GM12878 (cell line): ENCODE data around the gene SOCS4. TPM values are rescaled to one million over a fixed set of nuclear protein-coding genes. Genes with fewer than 3 reads are reported as not detected.

Experiments
- CREB1 ChIP-seq: IDR thresholded peaks from 2 replicates; pipeline ENCODE4 v1.6.1; 2012; ENCODE audit warnings: low read depth, mild to moderate bottlenecking, inconsistent platforms
- DPF2 ChIP-seq: fragments of 450-650 bp; IDR thresholded peaks from 2 replicates; pipeline ENCODE4 v1.6.1; 2017; ENCODE audit warnings: mild to moderate bottlenecking
- IKZF2 ChIP-seq, 2 experiments: fragments of 450-650 bp; IDR thresholded peaks; 2 replicates each; pipeline ENCODE4 v1.6.1; 2017; ENCODE audit warnings: mild to moderate bottlenecking in 2 of 2, moderate library complexity in 2 of 2
- MTA2 ChIP-seq: fragments of 450-650 bp; IDR thresholded peaks from 2 replicates; pipeline ENCODE4 v1.6.1; 2016; ENCODE audit warnings: low read depth, mild to moderate bottlenecking, moderate library complexity
- NFIC ChIP-seq: IDR thresholded peaks from 2 replicates; pipeline ENCODE4 v1.6.1; 2012; ENCODE audit warnings: low read depth, mild to moderate bottlenecking, inconsistent platforms, low read length, moderate library complexity
- PAX5 ChIP-seq: IDR thresholded peaks from 2 replicates; pipeline ENCODE4 v1.6.1; 2011; ENCODE audit warnings: low read depth, low read length, borderline replicate concordance
- POLR2AphosphoS2 ChIP-seq: IDR thresholded peaks from 2 replicates; pipeline ENCODE4 v1.6.1; 2011; ENCODE audit warnings: low read depth, mild to moderate bottlenecking, low read length, improper control_type of control experiment, moderate library complexity
- RAD51 ChIP-seq: fragments of 450-650 bp; IDR thresholded peaks from 2 replicates; pipeline ENCODE4 v1.6.1; 2016; ENCODE audit warnings: moderate library complexity, mild to moderate bottlenecking, inconsistent platforms
- RUNX3 ChIP-seq: IDR thresholded peaks from 2 replicates; pipeline ENCODE4 v1.6.1; 2012; ENCODE audit warnings: low read length, inconsistent platforms
- SKIL ChIP-seq: fragments of 450-650 bp; IDR thresholded peaks from 2 replicates; pipeline ENCODE4 v1.6.1; 2017; ENCODE audit warnings: mild to moderate bottlenecking, low read depth, inconsistent platforms; ENCODE audit not compliant: poor library complexity, severe bottlenecking
- SMAD1 ChIP-seq: fragments of 450-650 bp; IDR thresholded peaks from 2 replicates; pipeline ENCODE4 v1.6.1; 2018; ENCODE audit warnings: mild to moderate bottlenecking, low read depth; ENCODE audit not compliant: partially characterized antibody
- YY1 ChIP-seq: IDR thresholded peaks from 2 replicates; pipeline ENCODE4 v1.6.1; 2011; ENCODE audit warnings: low read depth, mild to moderate bottlenecking, low read length
- ZBED1 ChIP-seq: IDR thresholded peaks from 2 replicates; pipeline ENCODE4 v1.6.1; 2016; ENCODE audit warnings: borderline replicate concordance
- ZNF217 ChIP-seq: fragments of 450-650 bp; IDR thresholded peaks from 2 replicates; pipeline ENCODE4 v1.6.1; 2017; ENCODE audit warnings: antibody characterized with exemption, mild to moderate bottlenecking
- polyA plus RNA-seq, 11 experiments: library from polyadenylated mRNA; depleted of rRNA in 4 of 11; unstranded in 6 of 11; stranded (reverse) in 5 of 11; fragments of >200 nt; fragmentation: Nextera tagmentation in 4 of 11; fragmentation: Illumina TruSeq in 1 of 11; extraction: Ambion mirVana in 4 of 11; extraction: Trizol in 1 of 11; gene quantifications; 1 replicate in 1 of 11; 2 replicates in 10 of 11; pipeline versions ENCODE4 v1.2.1 to v1.2.3, GENCODE V29; 2011 to 2016; ENCODE audit warnings: inconsistent platforms in 2 of 11, missing spikeins in 2 of 11, low read depth in 1 of 11
- total RNA-seq, 4 experiments: library from RNA; depleted of rRNA in 3 of 4; stranded (reverse); fragments of >200 nt in 3 of 4; fragmentation: Illumina TruSeq in 1 of 4; extraction: Trizol in 1 of 4; gene quantifications; 2 replicates each; pipeline versions ENCODE4 v1.2.1 to v1.2.3, GENCODE V29; 2013 to 2021
- TF ChIP-seq, protein P1 (sequence below): IDR thresholded peaks from 2 replicates; pipeline ENCODE4 v1.6.1; 2011; ENCODE audit warnings: borderline replicate concordance, low read depth, mild to moderate bottlenecking, moderate library complexity, low read length; ENCODE audit not compliant: insufficient read depth, poor library complexity, severe bottlenecking
- TF ChIP-seq, protein P2 (sequence below): fragments of 150-350 bp; IDR thresholded peaks from 2 replicates; pipeline ENCODE4 v1.6.1; 2016; ENCODE audit warnings: low read depth, low read length
- TF ChIP-seq, protein P3 (sequence below): fragments of 450-650 bp; formaldehyde crosslinking; IDR thresholded peaks from 2 replicates; pipeline ENCODE4 v1.4.0; 2022; ENCODE audit warnings: mild to moderate bottlenecking, moderate library complexity

The SOCS4 gene
- total and polyA plus RNA-seq, 10 of the 15 experiments (the other 5 are each of a cell fraction or from before 2014, with no cell fraction given): 5.7 to 31.5 (median 20.8) TPM

GRCh38 chr14:55097881-55098560 is 71.0 kb downstream of the SOCS4 start (continued):
- TF ChIP-seq, protein P1, sequence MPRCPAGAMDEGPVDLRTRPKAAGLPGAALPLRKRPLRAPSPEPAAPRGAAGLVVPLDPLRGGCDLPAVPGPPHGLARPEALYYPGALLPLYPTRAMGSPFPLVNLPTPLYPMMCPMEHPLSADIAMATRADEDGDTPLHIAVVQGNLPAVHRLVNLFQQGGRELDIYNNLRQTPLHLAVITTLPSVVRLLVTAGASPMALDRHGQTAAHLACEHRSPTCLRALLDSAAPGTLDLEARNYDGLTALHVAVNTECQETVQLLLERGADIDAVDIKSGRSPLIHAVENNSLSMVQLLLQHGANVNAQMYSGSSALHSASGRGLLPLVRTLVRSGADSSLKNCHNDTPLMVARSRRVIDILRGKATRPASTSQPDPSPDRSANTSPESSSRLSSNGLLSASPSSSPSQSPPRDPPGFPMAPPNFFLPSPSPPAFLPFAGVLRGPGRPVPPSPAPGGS: peak; percentile 36
- TF ChIP-seq IKZF2 (IDR thresholded peaks at IDR 0.05) (peak; percentile 91 to 94), POLR2AphosphoS2 (no peak), ZNF217 (0 out of 2 replicates have a peak, but pooled peaks have one; percentile 67), CREB1 (peak; percentile 42; the same call in 1 of the 2 replicates), PAX5 (peak; percentile 86; the same call in 1 of the 2 replicates), SKIL (peak; percentile 91), DPF2 (peak; percentile 89), RUNX3 (peak; percentile 97), SMAD1 (peak; percentile 95), MTA2 (peak; percentile 94), RAD51 (peak; percentile 86), ZBED1 (peak; percentile 66; the same call in 1 of the 2 replicates), NFIC (peak; percentile 88), YY1 (peak; percentile 7; the same call in 1 of the 2 replicates)
- TF ChIP-seq, protein P2, sequence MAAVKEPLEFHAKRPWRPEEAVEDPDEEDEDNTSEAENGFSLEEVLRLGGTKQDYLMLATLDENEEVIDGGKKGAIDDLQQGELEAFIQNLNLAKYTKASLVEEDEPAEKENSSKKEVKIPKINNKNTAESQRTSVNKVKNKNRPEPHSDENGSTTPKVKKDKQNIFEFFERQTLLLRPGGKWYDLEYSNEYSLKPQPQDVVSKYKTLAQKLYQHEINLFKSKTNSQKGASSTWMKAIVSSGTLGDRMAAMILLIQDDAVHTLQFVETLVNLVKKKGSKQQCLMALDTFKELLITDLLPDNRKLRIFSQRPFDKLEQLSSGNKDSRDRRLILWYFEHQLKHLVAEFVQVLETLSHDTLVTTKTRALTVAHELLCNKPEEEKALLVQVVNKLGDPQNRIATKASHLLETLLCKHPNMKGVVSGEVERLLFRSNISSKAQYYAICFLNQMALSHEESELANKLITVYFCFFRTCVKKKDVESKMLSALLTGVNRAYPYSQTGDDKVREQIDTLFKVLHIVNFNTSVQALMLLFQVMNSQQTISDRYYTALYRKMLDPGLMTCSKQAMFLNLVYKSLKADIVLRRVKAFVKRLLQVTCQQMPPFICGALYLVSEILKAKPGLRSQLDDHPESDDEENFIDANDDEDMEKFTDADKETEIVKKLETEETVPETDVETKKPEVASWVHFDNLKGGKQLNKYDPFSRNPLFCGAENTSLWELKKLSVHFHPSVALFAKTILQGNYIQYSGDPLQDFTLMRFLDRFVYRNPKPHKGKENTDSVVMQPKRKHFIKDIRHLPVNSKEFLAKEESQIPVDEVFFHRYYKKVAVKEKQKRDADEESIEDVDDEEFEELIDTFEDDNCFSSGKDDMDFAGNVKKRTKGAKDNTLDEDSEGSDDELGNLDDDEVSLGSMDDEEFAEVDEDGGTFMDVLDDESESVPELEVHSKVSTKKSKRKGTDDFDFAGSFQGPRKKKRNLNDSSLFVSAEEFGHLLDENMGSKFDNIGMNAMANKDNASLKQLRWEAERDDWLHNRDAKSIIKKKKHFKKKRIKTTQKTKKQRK: no peak
- TF ChIP-seq, protein P3, sequence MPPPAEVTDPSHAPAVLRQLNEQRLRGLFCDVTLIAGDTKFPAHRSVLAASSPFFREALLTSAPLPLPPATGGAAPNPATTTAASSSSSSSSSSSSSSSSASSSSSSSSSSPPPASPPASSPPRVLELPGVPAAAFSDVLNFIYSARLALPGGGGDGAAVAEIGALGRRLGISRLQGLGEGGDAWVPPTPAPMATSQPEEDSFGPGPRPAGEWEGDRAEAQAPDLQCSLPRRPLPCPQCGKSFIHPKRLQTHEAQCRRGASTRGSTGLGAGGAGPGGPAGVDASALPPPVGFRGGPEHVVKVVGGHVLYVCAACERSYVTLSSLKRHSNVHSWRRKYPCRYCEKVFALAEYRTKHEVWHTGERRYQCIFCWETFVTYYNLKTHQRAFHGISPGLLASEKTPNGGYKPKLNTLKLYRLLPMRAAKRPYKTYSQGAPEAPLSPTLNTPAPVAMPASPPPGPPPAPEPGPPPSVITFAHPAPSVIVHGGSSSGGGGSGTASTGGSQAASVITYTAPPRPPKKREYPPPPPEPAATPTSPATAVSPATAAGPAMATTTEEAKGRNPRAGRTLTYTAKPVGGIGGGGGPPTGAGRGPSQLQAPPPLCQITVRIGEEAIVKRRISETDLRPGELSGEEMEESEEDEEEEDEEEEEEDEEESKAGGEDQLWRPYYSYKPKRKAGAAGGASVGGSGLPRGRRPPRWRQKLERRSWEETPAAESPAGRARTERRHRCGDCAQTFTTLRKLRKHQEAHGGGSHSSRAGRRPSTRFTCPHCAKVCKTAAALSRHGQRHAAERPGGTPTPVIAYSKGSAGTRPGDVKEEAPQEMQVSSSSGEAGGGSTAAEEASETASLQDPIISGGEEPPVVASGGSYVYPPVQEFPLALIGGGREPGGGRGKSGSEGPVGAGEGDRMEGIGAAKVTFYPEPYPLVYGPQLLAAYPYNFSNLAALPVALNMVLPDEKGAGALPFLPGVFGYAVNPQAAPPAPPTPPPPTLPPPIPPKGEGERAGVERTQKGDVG (CRISPR knock-in tag): no peak
